ENCODE measurements around the gene PLA2R1.
"Not testable (repeated sequence)": the region's sequence is repeated elsewhere in the genome, so short reads cannot be mapped to it uniquely, and the experiment has no call there.

Gene PLA2R1

GRCh38 chr2:160041091-160041490 lies 21.3 kb downstream of the PLA2R1 start:
- Histone ChIP-seq H3K23ac (ENCODE audit: low read length) (no peak overlapping the region), H3K4me3 (ENCODE audit: low read depth, low read length) (no peak overlapping the region), H3K18ac (ENCODE audit: low read length) (no peak overlapping the region), H3K27ac (ENCODE audit: low read depth, low read length) (no peak overlapping the region), H4K8ac (ENCODE audit: low read depth, low read length) (no peak overlapping the region), H3K4me2 (ENCODE audit: low read length) (no peak overlapping the region), H3K36me3 (ENCODE audit: control insufficient read depth in 1 of 2, insufficient read depth in 2 of 2, low read length in 2 of 2) (no peaks in the 10 kb centered on the region), H2BK5ac (ENCODE audit: low read depth, low read length, poor library complexity) (no peak overlapping the region), H3K14ac (ENCODE audit: low read length) (no peak overlapping the region), H2BK120ac (ENCODE audit: insufficient read depth, low read length, poor library complexity) (no peak overlapping the region), H3K9ac (ENCODE audit: low read length) (no peak overlapping the region), H4K12ac (ENCODE audit: low read depth, low read length) (no peak overlapping the region), H2AK5ac (ENCODE audit: low read length) (no peak overlapping the region), H3K79me2 (ENCODE audit: control insufficient read depth, insufficient read depth, low read length, poor library complexity) (no peaks in the 10 kb centered on the region), H3K9me3 (ENCODE audit: insufficient read depth, low read depth, low read length) (no peaks in the 10 kb centered on the region), H3K4me1 (ENCODE audit: control insufficient read depth in 1 of 2, insufficient read depth in 2 of 2, low read length in 2 of 2) (no peaks in the 10 kb centered on the region), H2BK12ac (ENCODE audit: low read length) (no peak overlapping the region), H4K91ac (ENCODE audit: low read depth, low read length) (no peak overlapping the region), H3K4ac (ENCODE audit: low read depth, low read length) (no peak overlapping the region), H2AFZ (ENCODE audit: insufficient read depth, low read length, poor library complexity) (no peak overlapping the region), H3K27me3 (ENCODE audit: insufficient read depth, low read length) (no peaks in the 10 kb centered on the region), H3K79me1 (ENCODE audit: low read length) (no peaks in the 10 kb centered on the region)
- no peak for DNase-seq

DNA sequence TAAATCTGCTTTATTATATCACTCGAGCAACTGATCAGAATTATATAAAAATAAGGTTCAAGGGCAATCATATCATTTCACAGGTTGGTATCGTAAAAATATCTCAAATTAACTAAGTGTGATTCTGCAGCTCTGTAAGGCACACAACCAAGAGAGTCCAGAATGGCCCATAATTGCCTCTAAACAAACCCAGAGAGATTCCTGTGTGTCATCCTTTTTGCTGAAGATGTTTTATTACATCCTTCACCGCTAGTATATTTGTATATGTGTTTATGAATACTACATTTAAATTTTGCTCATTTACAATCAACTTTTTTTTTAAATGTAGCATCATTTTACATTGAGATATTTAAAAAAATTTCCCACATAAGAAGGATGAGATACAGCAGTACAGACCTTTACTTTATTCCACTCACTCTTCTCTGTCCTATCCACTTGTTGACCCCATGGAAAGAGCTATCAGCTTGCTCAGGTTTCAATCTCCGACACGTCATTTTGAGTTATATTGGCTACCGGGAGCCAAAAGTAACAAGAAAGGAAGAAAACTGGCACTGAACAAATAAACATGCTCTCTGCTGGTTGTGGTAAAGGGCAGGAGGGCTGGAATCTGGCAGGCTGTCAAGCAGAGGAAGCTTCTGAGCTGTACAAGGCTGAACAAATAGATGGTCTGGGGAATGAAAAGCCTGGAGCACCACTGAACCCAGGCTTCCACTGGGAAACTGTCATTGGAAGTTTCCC lies 23.1 kb downstream of the PLA2R1 start:
- Histone ChIP-seq H3K9ac (ENCODE audit: low read length) (no peak overlapping the region), H2AK5ac (ENCODE audit: low read length) (no peak overlapping the region), H4K12ac (ENCODE audit: low read depth, low read length) (no peak overlapping the region), H3K4me3 (ENCODE audit: low read depth, low read length) (no peak overlapping the region), H2BK5ac (ENCODE audit: low read depth, low read length, poor library complexity) (no peak overlapping the region), H3K4me2 (ENCODE audit: low read length) (no peak overlapping the region), H2BK12ac (ENCODE audit: low read length) (no peak overlapping the region), H3K4me1 (ENCODE audit: control insufficient read depth in 1 of 2, insufficient read depth in 2 of 2, low read length in 2 of 2) (no peaks in the 10 kb centered on the region), H3K27me3 (ENCODE audit: insufficient read depth, low read length) (no peaks in the 10 kb centered on the region), H2BK120ac (ENCODE audit: insufficient read depth, low read length, poor library complexity) (no peak overlapping the region), H2AFZ (ENCODE audit: insufficient read depth, low read length, poor library complexity) (no peak overlapping the region), H3K79me2 (ENCODE audit: control insufficient read depth, insufficient read depth, low read length, poor library complexity) (no peaks in the 10 kb centered on the region), H3K18ac (ENCODE audit: low read length) (no peak overlapping the region), H3K79me1 (ENCODE audit: low read length) (no peaks in the 10 kb centered on the region), H3K14ac (ENCODE audit: low read length) (no peak overlapping the region), H4K91ac (ENCODE audit: low read depth, low read length) (no peak overlapping the region), H3K36me3 (ENCODE audit: control insufficient read depth in 1 of 2, insufficient read depth in 2 of 2, low read length in 2 of 2) (no peaks in the 10 kb centered on the region), H3K23ac (ENCODE audit: low read length) (no peak overlapping the region), H3K9me3 (ENCODE audit: insufficient read depth, low read depth, low read length) (no peaks in the 10 kb centered on the region), H3K4ac (ENCODE audit: low read depth, low read length) (no peak overlapping the region), H4K8ac (ENCODE audit: low read depth, low read length) (no peak overlapping the region), H3K27ac (ENCODE audit: low read depth, low read length) (no peak overlapping the region)
- WGBS (ENCODE audit: extremely low coverage, insufficient coverage, insufficient read length), result no CpG with 5 or more reads among the region's 6 CpGs
- no peak for DNase-seq

DNA sequence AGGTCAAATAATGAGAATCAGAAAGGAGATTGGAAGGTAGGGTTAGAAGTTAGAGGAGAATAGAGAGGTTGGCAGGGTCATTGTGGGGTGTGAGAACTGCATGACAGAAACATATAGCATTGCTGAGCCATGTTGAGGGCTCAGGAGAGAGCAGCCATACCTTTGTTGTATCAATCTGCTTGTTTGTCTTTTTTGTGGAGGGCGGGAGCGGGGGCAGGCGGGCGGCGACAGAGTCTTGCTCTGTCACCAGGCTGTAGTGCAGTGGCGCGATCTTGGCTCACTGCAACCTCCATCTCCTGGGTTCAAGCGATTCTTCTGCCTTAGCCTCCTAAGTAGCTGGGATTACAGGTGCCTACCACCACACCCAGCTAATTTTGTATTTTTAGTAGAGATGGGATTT lies 23.8 kb downstream of the PLA2R1 start:
- not testable (repeated sequence) for H3K79me2 ChIP-seq (ENCODE audit: control insufficient read depth, insufficient read depth, low read length, poor library complexity); H2AK5ac ChIP-seq (ENCODE audit: low read length); H3K27ac ChIP-seq (ENCODE audit: low read depth, low read length); H3K4ac ChIP-seq (ENCODE audit: low read depth, low read length); H3K36me3 ChIP-seq (ENCODE audit: control insufficient read depth in 1 of 2, insufficient read depth in 2 of 2, low read length in 2 of 2); H3K9ac ChIP-seq (ENCODE audit: low read length); H4K8ac ChIP-seq (ENCODE audit: low read depth, low read length); H3K9me3 ChIP-seq (ENCODE audit: insufficient read depth, low read depth, low read length); H3K79me1 ChIP-seq (ENCODE audit: low read length); H2BK5ac ChIP-seq (ENCODE audit: low read depth, low read length, poor library complexity); H3K4me1 ChIP-seq (ENCODE audit: control insufficient read depth in 1 of 2, insufficient read depth in 2 of 2, low read length in 2 of 2); H4K12ac ChIP-seq (ENCODE audit: low read depth, low read length); H2BK120ac ChIP-seq (ENCODE audit: insufficient read depth, low read length, poor library complexity); H3K23ac ChIP-seq (ENCODE audit: low read length); H3K14ac ChIP-seq (ENCODE audit: low read length); H4K91ac ChIP-seq (ENCODE audit: low read depth, low read length); H2AFZ ChIP-seq (ENCODE audit: insufficient read depth, low read length, poor library complexity); H3K27me3 ChIP-seq (ENCODE audit: insufficient read depth, low read length); H3K4me2 ChIP-seq (ENCODE audit: low read length); H3K4me3 ChIP-seq (ENCODE audit: low read depth, low read length); DNase-seq; H2BK12ac ChIP-seq (ENCODE audit: low read length); H3K18ac ChIP-seq (ENCODE audit: low read length)
- WGBS (ENCODE audit: extremely low coverage, insufficient coverage, insufficient read length), result no CpG with 5 or more reads among the region's 8 CpGs

DNA sequence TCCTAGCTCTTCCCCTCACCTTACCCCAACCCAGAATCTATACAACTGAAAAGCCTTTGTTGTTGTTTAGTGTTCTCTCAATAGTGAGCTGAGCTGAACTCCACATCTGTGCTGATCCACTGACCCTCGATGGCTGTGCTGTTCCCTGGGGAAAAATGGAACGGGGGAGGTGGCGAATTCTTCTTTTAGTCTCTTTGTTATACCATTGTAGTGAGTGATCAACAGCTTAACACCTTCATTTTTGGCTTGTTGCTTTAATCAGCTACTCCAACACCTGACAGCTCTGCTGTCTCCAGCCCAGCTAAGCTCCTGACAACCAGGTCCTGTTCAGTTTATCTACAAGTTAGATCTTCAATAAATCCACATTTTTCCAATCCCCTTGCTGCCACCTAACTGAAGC lies 25.7 kb downstream of the PLA2R1 start:
- Histone ChIP-seq H4K12ac (ENCODE audit: low read depth, low read length) (no peak overlapping the region), H3K79me1 (ENCODE audit: low read length) (no peaks in the 10 kb centered on the region), H2BK12ac (ENCODE audit: low read length) (no peak overlapping the region), H3K23ac (ENCODE audit: low read length) (no peak overlapping the region), H2AK5ac (ENCODE audit: low read length) (no peak overlapping the region), H3K18ac (ENCODE audit: low read length) (no peak overlapping the region), H3K36me3 (ENCODE audit: control insufficient read depth in 1 of 2, insufficient read depth in 2 of 2, low read length in 2 of 2) (no peaks in the 10 kb centered on the region), H3K14ac (ENCODE audit: low read length) (no peak overlapping the region), H3K9me3 (ENCODE audit: insufficient read depth, low read depth, low read length) (no peaks in the 10 kb centered on the region), H2BK5ac (ENCODE audit: low read depth, low read length, poor library complexity) (no peak overlapping the region), H3K4ac (ENCODE audit: low read depth, low read length) (no peak overlapping the region), H2AFZ (ENCODE audit: insufficient read depth, low read length, poor library complexity) (no peak overlapping the region), H2BK120ac (ENCODE audit: insufficient read depth, low read length, poor library complexity) (no peak overlapping the region), H3K9ac (ENCODE audit: low read length) (no peak overlapping the region), H3K4me3 (ENCODE audit: low read depth, low read length) (no peak overlapping the region), H3K4me1 (ENCODE audit: control insufficient read depth in 1 of 2, insufficient read depth in 2 of 2, low read length in 2 of 2) (no peaks in the 10 kb centered on the region), H3K79me2 (ENCODE audit: control insufficient read depth, insufficient read depth, low read length, poor library complexity) (no peaks in the 10 kb centered on the region), H3K27ac (ENCODE audit: low read depth, low read length) (no peak overlapping the region), H3K4me2 (ENCODE audit: low read length) (no peak overlapping the region), H3K27me3 (ENCODE audit: insufficient read depth, low read length) (no peaks in the 10 kb centered on the region), H4K8ac (ENCODE audit: low read depth, low read length) (no peak overlapping the region), H4K91ac (ENCODE audit: low read depth, low read length) (no peak overlapping the region)
- no peak for DNase-seq
- no CpG with 5 or more reads among the region's 3 CpGs for WGBS (ENCODE audit: extremely low coverage, insufficient coverage, insufficient read length)
